Measurements from ENCODE around the gene ZBTB43. TPM values are rescaled to one million over a fixed set of nuclear protein-coding genes. Genes with fewer than 3 reads are reported as not detected.
A peak's percentile ranks its signal among the peaks of the same experiment; 100 is the strongest.

Gene ZBTB43
- 11.9 and 13.6 TPM in 2 replicates for total RNA-seq (2022)
- percentile 84 among the genes with signal in this experiment for Bru-seq, nascent RNA
- percentile 71 among the genes with signal in this experiment for BruChase-seq, experiment 1, labeled RNA remaining after a 6-hour chase
- BruChase-seq, experiment 2, labeled RNA remaining after a 2-hour chase: percentile 75 among the genes with signal in this experiment
- long read RNA-seq, full-length matches to known transcripts: 5 of 5 reads
- long read RNA-seq, partial matches to known transcripts: 0 of 5 reads
- long read RNA-seq, other reads (novel, unspliced or antisense): 0 of 5 reads

- Mint-ChIP-seq H3K27ac (ENCODE audit: unreplicated experiment) (peak within 1 kb of the TSS; percentile 90), H3K36me3 (ENCODE audit: insufficient read depth, unreplicated experiment) (peaks cover 21% of the 10 kb centered on the region), H3K27me3 (ENCODE audit: unreplicated experiment) (no peaks in the 10 kb centered on the region), H3K4me1 (ENCODE audit: low read depth, unreplicated experiment) (peaks cover 20% of the 10 kb centered on the region), H3K4me3 (ENCODE audit: low read depth, unreplicated experiment) (peak within 1 kb of the TSS; percentile 85), H3K9me3 (ENCODE audit: low read depth, unreplicated experiment) (no peaks in the 10 kb centered on the region)
- DNase-seq: peak; percentile 94
- BruUV-seq (replicated peaks): no TSS peak
- CTCF ChIA-PET: interaction anchor here (1.0 kb wide), 1 partner anchor 23 kb away, joined by 3 read pairs; no protein-coding TSS in a partner anchor
- no peak for TF ChIP-seq CTCF (IDR thresholded peaks at IDR 0.05; ENCODE audit: unreplicated experiment)
- intact Hi-C loops (cut with micrococcal nuclease; ENCODE audit: unreplicated experiment): no loop called here
Measured at GRCh38 chr9:126804696-126805553, at the start of gene ZBTB43. TSS of gene ZBTB43 (plus strand) at chr9:126805040. CDS start at chr9:126832510, 27,470 bp downstream.

GRCh38 chr9:126755317-126755875, 49.4 kb upstream of the ZBTB43 start:
- CTCF ChIA-PET: no interaction called here
- Mint-ChIP-seq H3K9me3 (ENCODE audit: low read depth, unreplicated experiment) (no peaks in the 10 kb centered on the region), H3K4me1 (ENCODE audit: low read depth, unreplicated experiment) (no peaks in the 10 kb centered on the region), H3K27me3 (ENCODE audit: unreplicated experiment) (peaks cover 56% of the 10 kb centered on the region), H3K4me3 (ENCODE audit: low read depth, unreplicated experiment) (no peak overlapping the region), H3K27ac (ENCODE audit: unreplicated experiment) (no peak overlapping the region), H3K36me3 (ENCODE audit: insufficient read depth, unreplicated experiment) (no peaks in the 10 kb centered on the region)
- DNase-seq: no peak
- TF ChIP-seq CTCF (IDR thresholded peaks at IDR 0.05; ENCODE audit: unreplicated experiment): no peak
- intact Hi-C loops (cut with micrococcal nuclease; ENCODE audit: unreplicated experiment): no loop called here
- no TSS peak for BruUV-seq (replicated peaks)

GRCh38 chr9:126756238-126756637, 48.6 kb upstream of the ZBTB43 start:
- BruUV-seq (replicated peaks): no TSS peak
- H3K27me3 Mint-ChIP-seq (ENCODE audit: unreplicated experiment): peaks cover 47% of the 10 kb centered on the region
- no peaks in the 10 kb centered on the region for H3K4me1 Mint-ChIP-seq (ENCODE audit: low read depth, unreplicated experiment)
- H3K36me3 Mint-ChIP-seq (ENCODE audit: insufficient read depth, unreplicated experiment): no peaks in the 10 kb centered on the region
- no peak for DNase-seq
- H3K9me3 Mint-ChIP-seq (ENCODE audit: low read depth, unreplicated experiment): no peaks in the 10 kb centered on the region
- no peak overlapping the region for H3K27ac Mint-ChIP-seq (ENCODE audit: unreplicated experiment)
- H3K4me3 Mint-ChIP-seq (ENCODE audit: low read depth, unreplicated experiment): no peak overlapping the region
- intact Hi-C loops (cut with micrococcal nuclease; ENCODE audit: unreplicated experiment): no loop called here
- TF ChIP-seq CTCF (IDR thresholded peaks at IDR 0.05; ENCODE audit: unreplicated experiment): no peak
- CTCF ChIA-PET: no interaction called here

- BruUV-seq (replicated peaks): no TSS peak
- TF ChIP-seq CTCF (IDR thresholded peaks at IDR 0.05; ENCODE audit: unreplicated experiment): no peak
- H3K9me3 Mint-ChIP-seq (ENCODE audit: low read depth, unreplicated experiment): no peaks in the 10 kb centered on the region
- no peaks in the 10 kb centered on the region for H3K4me1 Mint-ChIP-seq (ENCODE audit: low read depth, unreplicated experiment)
- intact Hi-C loops (cut with micrococcal nuclease; ENCODE audit: unreplicated experiment): no loop called here
- H3K27ac Mint-ChIP-seq (ENCODE audit: unreplicated experiment): no peak overlapping the region
- H3K27me3 Mint-ChIP-seq (ENCODE audit: unreplicated experiment): peaks cover 40% of the 10 kb centered on the region
- H3K4me3 Mint-ChIP-seq (ENCODE audit: low read depth, unreplicated experiment): no peak overlapping the region
- CTCF ChIA-PET: no interaction called here
- H3K36me3 Mint-ChIP-seq (ENCODE audit: insufficient read depth, unreplicated experiment): no peaks in the 10 kb centered on the region
- no peak for DNase-seq
Measured at GRCh38 chr9:126756876-126757415, 47.9 kb upstream of the ZBTB43 start.

All from Calu3 (cell line).